Stimulated activated CD8-positive, alpha-beta memory T cell treated with anti-CD3 and anti-CD28 coated beads, Interleukin-4, amount 100 ng/mL, for 24 hours (primary cell): ENCODE data around the gene GLI3.

Experiments
- DNase-seq: peaks from one replicate; pipeline ENCODE4 v3.0.0-alpha.2; 2020; ENCODE audit warnings: low read depth

GLI3 gene

GRCh38 chr7:42236976-42237810, at the start of gene GLI3:
Gene GLI3 (minus strand): TSS chr7:42237209. CDS start chr7:42223253, 13,956 bp downstream.
- no peak for DNase-seq

GRCh38 chr7:42285383-42285824, 48.4 kb upstream of the GLI3 start:
- DNase-seq: no peak

GRCh38 chr7:42283553-42283952, 46.5 kb upstream of the GLI3 start:
- DNase-seq: no peak

GRCh38 chr7:42278344-42278743, 41.3 kb upstream of the GLI3 start:
- no peak for DNase-seq

GRCh38 chr7:42274053-42274452, 37.0 kb upstream of the GLI3 start:
- no peak for DNase-seq

- no peak for DNase-seq
Observed at GRCh38 chr7:42272793-42273665, 36.0 kb upstream of the GLI3 start.

- DNase-seq: no peak
Observed at GRCh38 chr7:42269161-42269560, 32.2 kb upstream of the GLI3 start.

GRCh38 chr7:42264702-42265101, 27.7 kb upstream of the GLI3 start:
- DNase-seq: no peak

GRCh38 chr7:42263971-42264370, 27.0 kb upstream of the GLI3 start:
- DNase-seq: no peak

GRCh38 chr7:42262964-42263363, 26.0 kb upstream of the GLI3 start:
- no peak for DNase-seq

GRCh38 chr7:42254217-42254616, 17.2 kb upstream of the GLI3 start:
- DNase-seq: no peak

- DNase-seq: no peak
Observed at GRCh38 chr7:42253316-42253715, 16.3 kb upstream of the GLI3 start.

- no peak for DNase-seq
Observed at GRCh38 chr7:42250411-42250810, 13.4 kb upstream of the GLI3 start.

- DNase-seq: no peak
Observed at GRCh38 chr7:42248579-42248978, 11.6 kb upstream of the GLI3 start.

- no peak for DNase-seq
Observed at GRCh38 chr7:42247301-42247700, 10.3 kb upstream of the GLI3 start.

- no peak for DNase-seq
Observed at GRCh38 chr7:42244828-42245227, 7.8 kb upstream of the GLI3 start.

GRCh38 chr7:42242381-42242780, 5.4 kb upstream of the GLI3 start:
- DNase-seq: no peak

GRCh38 chr7:42241424-42241823, 4.4 kb upstream of the GLI3 start:
- DNase-seq: no peak

- DNase-seq: no peak
Observed at GRCh38 chr7:42240416-42240815, 3.4 kb upstream of the GLI3 start.

- DNase-seq: no peak
Observed at GRCh38 chr7:42238709-42239366, 1.8 kb upstream of the GLI3 start.

- DNase-seq: no peak
Observed at GRCh38 chr7:42237811-42238541, 967 bp upstream of the GLI3 start.
